Measurements from ENCODE around the gene SQSTM1.

SQSTM1 gene

GRCh38 chr5:179876610-179876952 lies 55.9 kb downstream of the SQSTM1 start:
- TF ChIP-seq CTCF (conservative IDR thresholded peaks at IDR 0.05; ENCODE audit: low read depth, low read length) = no peak
- H3K4me3 ChIP-seq (ENCODE audit: low read length) = no peak overlapping the region
- no peak for DNase-seq (ENCODE audit: low read depth)

- TF ChIP-seq CTCF (conservative IDR thresholded peaks at IDR 0.05; ENCODE audit: low read depth, low read length) = no peak
- no peak for DNase-seq (ENCODE audit: low read depth)
These were observed 57.7 kb downstream of the SQSTM1 start for GRCh38 chr5:179878222-179879002.

GRCh38 chr5:179879003-179879689 lies 58.4 kb downstream of the SQSTM1 start:
- TF ChIP-seq CTCF (conservative IDR thresholded peaks at IDR 0.05; ENCODE audit: low read depth, low read length) = no peak
- H3K4me3 ChIP-seq (ENCODE audit: low read length) = no peak overlapping the region
- no peak for DNase-seq (ENCODE audit: low read depth)

More at GRCh38 chr5:179878222-179879002, 57.7 kb downstream of the SQSTM1 start:
- no peak overlapping the region for H3K4me3 ChIP-seq (ENCODE audit: low read length)

- no peak for TF ChIP-seq CTCF (conservative IDR thresholded peaks at IDR 0.05; ENCODE audit: low read depth, low read length)
- no peak overlapping the region for H3K4me3 ChIP-seq (ENCODE audit: low read length)
- no peak for DNase-seq (ENCODE audit: low read depth)
These were observed 58.9 kb downstream of the SQSTM1 start for GRCh38 chr5:179879690-179880010.

GRCh38 chr5:179880066-179880650 lies 59.5 kb downstream of the SQSTM1 start:
- DNase-seq (ENCODE audit: low read depth) = no peak

GRCh38 chr5:179880848-179881590 lies 60.3 kb downstream of the SQSTM1 start:
- H3K4me3 ChIP-seq (ENCODE audit: low read length) = no peak overlapping the region
- no peak for TF ChIP-seq CTCF (conservative IDR thresholded peaks at IDR 0.05; ENCODE audit: low read depth, low read length)
- DNase-seq (ENCODE audit: low read depth) = no peak

More at GRCh38 chr5:179880066-179880650, 59.5 kb downstream of the SQSTM1 start:
- no peak overlapping the region for H3K4me3 ChIP-seq (ENCODE audit: low read length)
- TF ChIP-seq CTCF (conservative IDR thresholded peaks at IDR 0.05; ENCODE audit: low read depth, low read length) = no peak

Measured in retinal pigment epithelial cell (primary cell).